ES-I3 (cell line): ENCODE data around the gene MT3.

ENCODE experiments used
- H3K36me3 ChIP-seq: 2 replicates; pipeline ENCODE4 v1.6.1; 2013; ENCODE audit warnings: mild to moderate bottlenecking, low read length, control low read depth, moderate library complexity; ENCODE audit not compliant: insufficient read depth
- H3K4me1 ChIP-seq: 2 replicates; pipeline ENCODE4 v1.6.1; 2013; ENCODE audit warnings: mild to moderate bottlenecking, control low read depth, low read length; ENCODE audit not compliant: insufficient read depth
- H3K9ac ChIP-seq: 2 replicates; pipeline ENCODE4 v1.6.1; 2013; ENCODE audit warnings: low read depth, mild to moderate bottlenecking, low read length, moderate library complexity
- H3K9me3 ChIP-seq: 2 replicates; pipeline ENCODE4 v1.6.1; 2013; ENCODE audit warnings: mild to moderate bottlenecking, low read length, moderate library complexity; ENCODE audit not compliant: control insufficient read depth, insufficient read depth

Gene MT3

GRCh38 chr16:56636616-56637413 is 47.5 kb downstream of the MT3 start:
- no peaks in the 10 kb centered on the region for H3K36me3 ChIP-seq
- H3K4me1 ChIP-seq: 0 out of 2 replicates have a peak, but pooled peaks cover 4% of the 10 kb centered on the region
- H3K9ac ChIP-seq: no peak overlapping the region
- H3K9me3 ChIP-seq: no peaks in the 10 kb centered on the region

- Histone ChIP-seq H3K9ac (peak within 1 kb of the TSS; percentile 39), H3K9me3 (no peaks in the 10 kb centered on the region), H3K36me3 (no peaks in the 10 kb centered on the region), H3K4me1 (0 out of 2 replicates have a peak, but pooled peaks cover 4% of the 10 kb centered on the region)
Observed at GRCh38 chr16:56637814-56638750, 48.8 kb downstream of the MT3 start, which contains the start of gene MT1A. Gene MT1A, plus strand, starts transcription at chr16:56638666. Its CDS starts 73 bp downstream, at chr16:56638739.

- no peaks in the 10 kb centered on the region for H3K36me3 ChIP-seq
- no peak overlapping the region for H3K9ac ChIP-seq
- H3K4me1 ChIP-seq: 0 out of 2 replicates have a peak, but pooled peaks cover 4% of the 10 kb centered on the region
- H3K9me3 ChIP-seq: no peaks in the 10 kb centered on the region
Observed at GRCh38 chr16:56639045-56639444, 49.7 kb downstream of the MT3 start.

- 0 out of 2 replicates have a peak, but pooled peaks cover 4% of the 10 kb centered on the region for H3K4me1 ChIP-seq
- H3K9ac ChIP-seq: no peak overlapping the region
- H3K36me3 ChIP-seq: no peaks in the 10 kb centered on the region
Observed at GRCh38 chr16:56640076-56640475, 50.7 kb downstream of the MT3 start.

More at GRCh38 chr16:56640076-56640475, 50.7 kb downstream of the MT3 start:
- no peaks in the 10 kb centered on the region for H3K9me3 ChIP-seq
